ENCODE data around the gene RNASE7. TPM values are rescaled to one million over a fixed set of nuclear protein-coding genes. Genes with fewer than 3 reads are reported as not detected.

Gene RNASE7
- total RNA-seq, 4 donors from 2014 or later: 10.3 to 46.9 (median 35.4) TPM

DNA sequence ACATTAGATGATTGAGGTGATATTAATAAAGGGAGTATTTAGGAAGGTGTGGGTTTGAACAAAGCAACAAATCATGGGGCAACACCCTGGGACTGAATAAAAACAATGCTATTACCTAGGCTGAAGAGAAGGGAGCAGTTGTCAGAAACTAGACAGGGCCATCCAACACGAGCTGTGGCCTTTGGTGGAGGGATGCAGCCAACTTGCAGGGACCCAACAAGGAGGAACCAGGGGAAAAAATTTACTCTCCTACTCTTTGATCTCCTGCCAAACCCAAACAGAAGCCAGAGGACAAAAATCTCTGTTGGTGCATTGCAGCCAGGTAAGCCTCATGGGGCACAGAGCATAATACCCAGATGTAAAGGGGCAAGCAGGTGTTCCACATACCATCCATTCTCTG is 31.0 kb upstream of the RNASE7 start:
- 83% methylated on average over 1 of the region's 1 CpG for WGBS
- DNase-seq (ENCODE audit: low spot score in 2 of 2): peak in 1 of 2 donors; percentile 1
- Histone ChIP-seq H3K36me3 (peaks cover 1% of the 10 kb centered on the region), H3K27ac (no peak overlapping the region), H3K9me3 (no peaks in the 10 kb centered on the region), H3K4me3 (no peak overlapping the region), H3K4me1 (peaks cover 9% of the 10 kb centered on the region), H3K27me3 (no peaks in the 10 kb centered on the region)
- TF ChIP-seq EP300 (IDR thresholded peaks at IDR 0.05) (no peak), POLR2AphosphoS5 (IDR thresholded peaks at IDR 0.05) (no peak), POLR2A (IDR thresholded peaks at IDR 0.05) (no peak)
- TF ChIP-seq, protein P1, sequence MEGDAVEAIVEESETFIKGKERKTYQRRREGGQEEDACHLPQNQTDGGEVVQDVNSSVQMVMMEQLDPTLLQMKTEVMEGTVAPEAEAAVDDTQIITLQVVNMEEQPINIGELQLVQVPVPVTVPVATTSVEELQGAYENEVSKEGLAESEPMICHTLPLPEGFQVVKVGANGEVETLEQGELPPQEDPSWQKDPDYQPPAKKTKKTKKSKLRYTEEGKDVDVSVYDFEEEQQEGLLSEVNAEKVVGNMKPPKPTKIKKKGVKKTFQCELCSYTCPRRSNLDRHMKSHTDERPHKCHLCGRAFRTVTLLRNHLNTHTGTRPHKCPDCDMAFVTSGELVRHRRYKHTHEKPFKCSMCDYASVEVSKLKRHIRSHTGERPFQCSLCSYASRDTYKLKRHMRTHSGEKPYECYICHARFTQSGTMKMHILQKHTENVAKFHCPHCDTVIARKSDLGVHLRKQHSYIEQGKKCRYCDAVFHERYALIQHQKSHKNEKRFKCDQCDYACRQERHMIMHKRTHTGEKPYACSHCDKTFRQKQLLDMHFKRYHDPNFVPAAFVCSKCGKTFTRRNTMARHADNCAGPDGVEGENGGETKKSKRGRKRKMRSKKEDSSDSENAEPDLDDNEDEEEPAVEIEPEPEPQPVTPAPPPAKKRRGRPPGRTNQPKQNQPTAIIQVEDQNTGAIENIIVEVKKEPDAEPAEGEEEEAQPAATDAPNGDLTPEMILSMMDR (IDR thresholded peaks at IDR 0.05): no peak

DNA sequence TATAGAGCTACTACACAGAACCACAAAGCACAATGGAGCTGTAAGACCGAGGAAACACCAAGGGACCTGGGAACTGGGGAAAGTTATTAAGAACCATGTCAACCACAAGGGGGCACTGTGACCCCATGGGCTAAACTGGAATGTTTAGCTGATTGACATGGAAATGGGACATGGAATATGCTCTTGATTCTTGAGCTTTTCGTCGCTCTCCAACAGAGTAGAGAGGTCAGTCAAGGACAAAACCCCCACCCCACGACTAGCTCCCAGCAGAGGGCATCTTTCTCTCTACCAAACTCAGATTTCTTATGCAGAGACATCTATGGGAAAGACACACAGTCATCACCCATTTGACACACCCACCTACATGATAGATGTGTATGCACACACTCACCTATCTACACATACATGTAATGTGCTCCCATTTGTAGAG is 27.4 kb upstream of the RNASE7 start:
- peak; percentile 90 to 93 for DNase-seq (ENCODE audit: low spot score in 2 of 2)
- H3K4me1 ChIP-seq: peaks cover 9% of the 10 kb centered on the region
- TF ChIP-seq POLR2A (IDR thresholded peaks at IDR 0.05): no peak
- TF ChIP-seq POLR2AphosphoS5 (IDR thresholded peaks at IDR 0.05): peak in 2 of 3 donors; percentile 43 to 57
- TF ChIP-seq, protein P1 (IDR thresholded peaks at IDR 0.05): peak; percentile 85 to 91
- no peak for TF ChIP-seq EP300 (IDR thresholded peaks at IDR 0.05)
- H3K9me3 ChIP-seq: no peaks in the 10 kb centered on the region
- no peaks in the 10 kb centered on the region for H3K27me3 ChIP-seq
- peaks cover 29% of the 10 kb centered on the region for H3K36me3 ChIP-seq
- H3K4me3 ChIP-seq: no peak overlapping the region
- 0% methylated on average over 4 of the region's 4 CpGs for WGBS
- H3K27ac ChIP-seq: no peak overlapping the region

DNA sequence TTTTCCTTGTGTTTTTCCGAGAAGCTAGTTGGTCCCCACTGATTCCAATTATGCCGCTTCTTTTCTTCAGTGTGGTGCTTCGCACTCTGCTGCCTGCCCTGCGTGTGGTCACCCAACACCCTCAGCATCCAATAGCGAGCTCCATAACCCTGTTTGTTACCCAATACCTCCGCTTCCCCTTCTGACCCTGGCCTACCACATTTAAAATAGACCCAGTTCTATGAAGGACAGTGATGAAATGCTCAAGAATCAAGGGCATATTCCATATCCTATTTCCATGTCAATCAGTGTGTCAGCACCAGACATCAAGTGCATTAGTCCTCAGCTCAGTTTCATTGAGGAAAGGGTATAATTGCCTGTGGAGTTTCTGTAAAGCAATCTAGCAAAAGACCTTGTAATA is 26.9 kb upstream of the RNASE7 start:
- H3K36me3 ChIP-seq: peaks cover 35% of the 10 kb centered on the region
- no peaks in the 10 kb centered on the region for H3K9me3 ChIP-seq
- no peak overlapping the region for H3K27ac ChIP-seq
- DNase-seq (ENCODE audit: low spot score in 2 of 2): peak in 1 of 2 donors; percentile 20
- peaks cover 10% of the 10 kb centered on the region for H3K4me1 ChIP-seq
- 68% methylated on average over 6 of the region's 6 CpGs for WGBS
- H3K4me3 ChIP-seq: no peak overlapping the region
- no peaks in the 10 kb centered on the region for H3K27me3 ChIP-seq
- TF ChIP-seq EP300 (IDR thresholded peaks at IDR 0.05): no peak
- TF ChIP-seq, protein P1 (IDR thresholded peaks at IDR 0.05): no peak
- TF ChIP-seq POLR2AphosphoS5 (IDR thresholded peaks at IDR 0.05): no peak
- TF ChIP-seq POLR2A (IDR thresholded peaks at IDR 0.05): no peak

DNA sequence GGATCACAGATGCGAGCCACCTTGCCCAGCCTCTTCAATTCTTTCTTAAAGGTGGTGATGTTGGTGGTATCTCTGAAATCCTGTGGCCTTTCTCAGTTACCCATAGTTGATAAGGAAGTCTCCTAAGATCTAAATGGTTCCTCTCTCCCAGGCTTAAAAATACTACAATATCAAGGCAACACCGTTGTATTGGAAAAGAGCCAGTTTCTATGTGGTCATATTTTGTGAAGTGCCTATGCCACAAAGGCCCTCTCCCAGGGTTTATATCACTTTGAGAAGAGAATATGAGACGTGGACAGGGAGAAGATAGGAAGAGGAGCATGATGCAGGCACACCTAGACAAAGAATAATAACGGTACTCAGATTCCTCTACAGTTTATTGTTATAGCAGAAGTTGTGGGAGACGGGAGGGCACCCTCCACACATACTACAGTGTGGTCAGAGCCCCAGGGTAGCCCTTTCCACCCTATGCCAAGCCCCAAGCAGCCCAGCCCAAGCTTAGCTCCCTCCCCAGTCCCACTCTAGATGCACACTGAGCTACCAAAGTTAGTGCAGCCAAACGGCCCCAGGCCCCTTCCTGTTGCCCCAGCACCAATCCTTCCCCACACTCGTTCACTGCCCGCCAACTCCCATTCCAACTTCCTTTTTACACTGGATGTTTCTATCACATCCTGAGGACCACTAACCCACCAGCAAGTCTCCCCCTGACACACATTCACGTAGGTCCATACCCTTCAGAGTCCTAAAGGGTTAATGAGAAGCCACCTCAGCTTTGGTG is 25.6 kb upstream of the RNASE7 start:
- Histone ChIP-seq H3K27ac (no peak overlapping the region), H3K4me1 (peaks cover 17% of the 10 kb centered on the region), H3K27me3 (no peaks in the 10 kb centered on the region), H3K9me3 (no peaks in the 10 kb centered on the region), H3K4me3 (no peak overlapping the region), H3K36me3 (peaks cover 47% of the 10 kb centered on the region)
- DNase-seq (ENCODE audit: low spot score in 2 of 2): peak in 1 of 2 donors; percentile 74
- TF ChIP-seq POLR2A (IDR thresholded peaks at IDR 0.05): no peak
- no peak for TF ChIP-seq EP300 (IDR thresholded peaks at IDR 0.05)
- TF ChIP-seq, protein P1 (IDR thresholded peaks at IDR 0.05): no peak
- TF ChIP-seq POLR2AphosphoS5 (IDR thresholded peaks at IDR 0.05): no peak
- 60% methylated on average over 9 of the region's 9 CpGs for WGBS

DNA sequence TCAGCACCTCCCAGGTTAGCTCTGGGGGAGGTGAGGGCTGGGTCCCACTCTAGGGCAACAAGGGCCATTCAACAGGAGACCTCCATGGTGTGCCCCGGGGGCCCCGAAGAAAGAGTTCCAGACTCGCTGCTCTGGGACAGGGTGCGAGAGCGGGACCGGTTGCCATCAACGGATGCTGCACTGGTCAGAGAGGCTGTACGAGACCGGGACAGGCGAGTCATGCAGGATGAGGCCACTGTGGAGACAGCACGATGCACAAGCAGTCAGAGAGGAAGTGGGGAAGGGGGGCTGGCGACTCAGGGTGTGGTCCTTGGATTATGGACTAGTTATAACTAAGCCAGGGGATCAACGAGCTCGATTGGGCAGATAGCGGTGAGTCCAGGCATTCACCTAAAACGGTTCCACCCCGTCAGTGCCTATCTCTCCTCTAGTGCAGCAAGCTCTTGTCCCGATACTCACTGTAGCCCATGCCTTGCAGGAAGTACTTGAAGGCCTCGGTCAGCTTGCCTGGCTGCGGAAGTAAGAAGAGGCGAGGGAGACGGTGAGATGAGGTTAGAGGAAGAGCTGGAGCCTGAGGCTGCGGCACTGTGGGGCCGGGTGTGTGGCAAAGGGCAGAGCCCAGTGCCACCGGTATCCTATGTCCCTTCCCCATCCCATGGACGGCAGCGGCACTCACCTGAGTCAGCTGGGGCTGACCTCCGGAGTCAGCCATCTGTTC is 24.5 kb upstream of the RNASE7 start:
- peak in 1 of 2 donors; percentile 71 for DNase-seq (ENCODE audit: low spot score in 2 of 2)
- Histone ChIP-seq H3K4me3 (no peak overlapping the region), H3K27ac (no peak overlapping the region), H3K4me1 (peaks cover 27% of the 10 kb centered on the region), H3K36me3 (peaks cover 50% of the 10 kb centered on the region), H3K27me3 (no peaks in the 10 kb centered on the region), H3K9me3 (no peaks in the 10 kb centered on the region)
- TF ChIP-seq, protein P1 (IDR thresholded peaks at IDR 0.05): no peak
- TF ChIP-seq POLR2AphosphoS5 (IDR thresholded peaks at IDR 0.05) (no peak), POLR2A (IDR thresholded peaks at IDR 0.05) (no peak), EP300 (IDR thresholded peaks at IDR 0.05) (no peak)
- WGBS: 75% methylated on average over 28 of the region's 28 CpGs

Measured in suprapubic skin (tissue), 4 donors.